ENCODE data around the gene TCEA2.

Gene TCEA2

DNA sequence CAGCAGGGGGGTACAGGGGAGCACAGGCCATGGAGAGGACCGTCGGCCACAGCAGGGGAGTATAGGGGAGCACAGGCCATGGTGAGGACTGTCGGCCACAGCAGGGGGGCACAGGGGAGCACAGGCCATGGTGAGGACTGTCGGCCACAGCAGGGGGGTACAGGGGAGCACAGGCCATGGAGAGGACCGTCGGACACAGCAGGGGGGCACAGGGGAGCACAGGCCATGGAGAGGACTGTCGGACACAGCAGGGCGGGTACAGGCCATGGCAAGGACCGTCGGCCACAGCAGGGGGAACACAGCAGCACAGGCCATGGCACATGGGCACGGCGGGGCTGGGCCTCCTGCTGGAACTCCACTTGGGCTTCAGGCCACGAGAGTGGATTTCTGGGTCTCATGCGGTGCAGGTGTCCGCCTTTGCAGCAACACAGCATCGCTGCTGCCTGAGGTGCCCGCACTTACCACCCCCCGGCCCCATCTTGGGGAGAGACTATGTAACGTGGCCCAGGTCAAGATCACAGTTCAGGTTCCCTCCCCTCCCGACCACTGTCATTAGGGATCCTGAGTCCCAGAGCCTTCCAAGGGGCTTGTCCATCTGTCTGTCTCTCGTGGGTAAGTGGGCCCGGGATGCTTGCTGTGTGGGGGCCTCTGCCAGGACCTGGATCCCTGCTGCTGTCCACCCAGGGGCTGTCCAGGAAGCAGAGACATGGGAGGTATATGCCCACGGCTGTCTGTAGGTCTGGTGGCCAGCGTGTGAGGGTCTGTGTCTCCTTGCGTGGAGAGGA lies 41.9 kb downstream of the TCEA2 start:
- TF ChIP-seq, protein P1, sequence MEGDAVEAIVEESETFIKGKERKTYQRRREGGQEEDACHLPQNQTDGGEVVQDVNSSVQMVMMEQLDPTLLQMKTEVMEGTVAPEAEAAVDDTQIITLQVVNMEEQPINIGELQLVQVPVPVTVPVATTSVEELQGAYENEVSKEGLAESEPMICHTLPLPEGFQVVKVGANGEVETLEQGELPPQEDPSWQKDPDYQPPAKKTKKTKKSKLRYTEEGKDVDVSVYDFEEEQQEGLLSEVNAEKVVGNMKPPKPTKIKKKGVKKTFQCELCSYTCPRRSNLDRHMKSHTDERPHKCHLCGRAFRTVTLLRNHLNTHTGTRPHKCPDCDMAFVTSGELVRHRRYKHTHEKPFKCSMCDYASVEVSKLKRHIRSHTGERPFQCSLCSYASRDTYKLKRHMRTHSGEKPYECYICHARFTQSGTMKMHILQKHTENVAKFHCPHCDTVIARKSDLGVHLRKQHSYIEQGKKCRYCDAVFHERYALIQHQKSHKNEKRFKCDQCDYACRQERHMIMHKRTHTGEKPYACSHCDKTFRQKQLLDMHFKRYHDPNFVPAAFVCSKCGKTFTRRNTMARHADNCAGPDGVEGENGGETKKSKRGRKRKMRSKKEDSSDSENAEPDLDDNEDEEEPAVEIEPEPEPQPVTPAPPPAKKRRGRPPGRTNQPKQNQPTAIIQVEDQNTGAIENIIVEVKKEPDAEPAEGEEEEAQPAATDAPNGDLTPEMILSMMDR (IDR thresholded peaks at IDR 0.05; ENCODE audit: low read depth, low read length, missing control alignments): no peak
- H3K4me3 ChIP-seq (ENCODE audit: low read depth, low read length): no peak overlapping the region
- DNase-seq (ENCODE audit: low read depth): no peak

DNA sequence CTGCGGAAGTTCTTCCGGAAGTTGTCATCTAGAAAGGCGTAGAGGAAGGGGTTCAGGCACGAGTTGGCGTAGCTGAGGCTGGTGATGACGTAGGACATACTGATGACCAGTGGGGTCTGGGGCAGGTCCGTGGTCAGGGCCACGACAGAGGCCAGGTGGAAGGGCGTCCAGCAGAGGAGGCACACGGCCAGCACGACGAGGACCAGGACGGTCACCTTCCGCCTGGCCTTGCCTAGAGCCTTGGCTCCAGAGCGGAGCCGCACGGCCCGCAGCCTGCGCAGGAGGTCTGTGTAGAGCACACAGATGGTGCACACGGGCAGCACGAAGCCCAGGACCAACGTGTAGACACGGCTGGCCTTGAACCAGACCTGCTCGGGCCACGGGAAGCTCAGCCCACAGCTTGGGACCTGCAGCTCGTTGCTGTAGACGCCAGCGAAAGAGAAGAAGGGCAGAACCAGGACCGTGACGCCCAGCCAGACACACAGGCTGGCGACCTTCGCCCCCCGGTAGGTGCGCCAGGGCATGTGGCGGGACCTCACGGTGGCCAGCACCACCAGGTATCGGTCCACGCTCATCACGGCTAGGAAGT lies 42.9 kb downstream of the TCEA2 start:
- TF ChIP-seq, protein P1 (IDR thresholded peaks at IDR 0.05; ENCODE audit: low read depth, low read length, missing control alignments): no peak
- DNase-seq (ENCODE audit: low read depth): no peak
- no peak overlapping the region for H3K4me3 ChIP-seq (ENCODE audit: low read depth, low read length)

DNA sequence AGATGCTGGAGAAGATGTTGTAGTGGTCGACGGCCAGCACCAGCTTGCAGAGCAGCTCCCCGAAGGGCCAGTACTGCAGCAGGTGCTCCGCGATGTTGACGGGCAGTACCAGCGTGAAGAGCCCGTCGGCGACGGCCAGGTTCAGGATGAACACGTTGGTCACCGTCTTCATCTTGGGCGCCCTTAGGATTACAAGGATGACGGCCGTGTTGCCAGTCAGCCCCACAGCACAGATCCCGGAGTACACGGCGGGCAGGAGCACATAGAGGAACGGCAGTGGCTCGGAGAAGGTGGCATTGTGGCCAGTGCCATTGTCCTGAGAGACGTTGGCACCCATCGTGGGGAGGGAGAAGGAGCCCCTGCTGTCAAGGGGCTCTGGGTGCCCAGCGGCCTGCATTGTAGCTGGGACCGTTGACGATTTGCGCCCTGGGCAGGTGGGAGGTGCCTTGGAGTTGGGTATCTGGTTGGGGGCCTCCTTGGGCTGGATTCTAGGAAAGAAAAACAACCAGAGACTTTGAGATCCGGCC lies 43.5 kb downstream of the TCEA2 start:
- DNase-seq (ENCODE audit: low read depth): no peak
- H3K4me3 ChIP-seq (ENCODE audit: low read depth, low read length): no peak overlapping the region
- TF ChIP-seq, protein P1 (IDR thresholded peaks at IDR 0.05; ENCODE audit: low read depth, low read length, missing control alignments): no peak

DNA sequence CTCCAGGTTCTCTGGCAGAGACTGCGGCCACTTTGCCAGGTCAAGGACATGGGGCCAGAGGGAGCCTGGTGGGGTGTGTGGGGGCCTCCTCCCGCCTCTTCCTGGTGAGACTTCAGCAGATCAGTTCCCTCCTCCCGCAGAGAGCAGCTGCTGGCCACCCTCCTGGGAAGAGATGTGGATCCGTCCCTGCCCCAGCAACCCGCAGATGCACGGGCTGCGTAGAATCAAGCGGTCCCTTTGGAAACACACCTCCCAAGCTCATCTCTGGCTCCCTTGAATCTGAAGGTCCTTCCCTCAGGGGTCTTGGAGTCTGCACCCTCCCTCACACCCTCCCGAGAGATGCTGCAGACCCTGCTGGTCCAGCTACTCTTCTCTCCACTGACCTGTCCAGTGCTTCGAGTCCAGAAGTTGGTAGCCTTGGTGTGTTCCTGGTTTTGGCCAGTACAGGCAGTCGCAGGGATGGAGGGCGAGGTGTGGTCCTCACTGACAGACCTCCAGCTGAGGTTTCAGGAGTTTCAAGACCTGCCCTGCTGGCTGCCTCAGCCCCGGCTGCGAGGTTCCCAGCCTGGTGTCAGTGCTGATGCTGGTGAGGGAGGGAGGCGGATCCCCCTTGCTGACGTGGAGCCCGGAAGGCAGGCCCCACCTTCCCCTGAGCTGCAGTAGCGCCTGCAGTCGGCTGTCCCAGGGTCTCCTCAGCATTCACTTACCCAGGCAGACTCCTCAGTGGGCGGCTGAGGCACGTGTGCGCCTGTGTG lies 44.2 kb downstream of the TCEA2 start, which contains the start of gene NPBWR2:
TSS of gene NPBWR2 (minus strand) at position 585 of the 755 bp plus-strand sequence. CDS start 734 bp downstream, outside the sequence.
- TF ChIP-seq, protein P1 (IDR thresholded peaks at IDR 0.05; ENCODE audit: low read depth, low read length, missing control alignments): no peak
- H3K4me3 ChIP-seq (ENCODE audit: low read depth, low read length): no peak within 1 kb of the TSS
- DNase-seq (ENCODE audit: low read depth): no peak

DNA sequence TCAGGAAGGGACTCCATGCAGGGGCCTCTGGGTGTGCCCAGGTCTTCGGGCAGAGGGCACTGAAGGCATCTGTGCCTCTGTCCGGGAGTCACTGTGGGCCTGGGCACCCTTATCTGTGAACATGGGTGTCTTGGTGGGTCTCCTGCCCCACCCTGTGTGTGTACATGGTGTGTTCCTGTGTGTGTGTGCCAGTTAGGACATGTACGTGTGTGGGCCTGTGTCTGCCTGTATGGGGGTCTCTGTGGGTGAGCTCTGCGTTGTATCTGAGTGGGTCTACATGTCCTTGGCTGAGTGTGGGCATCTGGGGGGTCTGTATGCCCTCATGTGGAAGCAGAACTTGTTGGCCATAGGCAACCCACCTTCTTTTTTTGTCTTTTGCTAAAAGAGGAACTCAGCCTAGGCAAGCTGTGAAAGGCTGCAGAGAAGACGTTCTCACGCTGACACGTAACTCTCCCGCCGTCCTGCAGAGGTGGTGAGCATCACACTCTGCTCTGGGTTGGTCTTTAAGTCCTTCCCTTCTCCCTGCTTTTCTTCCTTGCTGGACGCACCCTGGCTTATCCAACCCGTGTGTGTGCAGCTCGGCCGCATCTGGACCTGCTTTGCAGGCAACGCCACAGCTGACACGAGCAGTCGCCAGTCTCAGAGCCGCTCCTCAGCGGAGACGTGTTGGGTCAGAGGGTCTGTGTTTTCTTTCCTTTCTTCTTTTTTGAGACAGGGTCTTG lies 44.9 kb downstream of the TCEA2 start:
- H3K4me3 ChIP-seq (ENCODE audit: low read depth, low read length): no peak overlapping the region
- DNase-seq (ENCODE audit: low read depth): no peak
- TF ChIP-seq, protein P1 (IDR thresholded peaks at IDR 0.05; ENCODE audit: low read depth, low read length, missing control alignments): no peak

Measured in GM12864 (cell line).